Left cardiac atrium (tissue), 4 donors: ENCODE results near the gene KRT75. TPM values are rescaled to one million over a fixed set of nuclear protein-coding genes. Genes with fewer than 3 reads are reported as not detected.
"Not testable (repeated sequence)": the region's sequence is repeated elsewhere in the genome, so short reads cannot be mapped to it uniquely, and the experiment has no call there.

Experiments used
- ATAC-seq, 2 donors: fragments of 200-7000 bp; cut with Tn5 transposase; one replicate each; pipeline ENCODE4 v1.9.1; 2020; ENCODE audit warnings: mild to moderate bottlenecking in 2 of 2, moderate library complexity in 2 of 2
- DNase-seq: peaks from one replicate; pipeline ENCODE4 v3.0.0-alpha.2; 2020
- intact Hi-C, 2 donors: fragments of 100-400 bp; cut with DNase I; formaldehyde crosslinking; loops; one replicate each; pipeline versions ENCODE4 v1.14.1 to v1.15.1; 2022 to 2023
- total RNA-seq, 2 donors: library from RNA; stranded (reverse); fragmentation: NEBNext Ultra II Directional; extraction: Animal tissue kit (Norgen Biotek cat#: 25700); gene quantifications; one replicate each; pipeline ENCODE4 v1.2.1, GENCODE V29; 2021
- donor health status: DM: no; HTN: yes; CAD: no.
- donor health status: DM: no; HTN: yes; CAD: no; lungs with severe emphysema.
- donor health status: DM: yes; HTN: yes; CAD: no.
- donor health status: Dilated cardiomyopathy.

Gene KRT75
- total RNA-seq, 2 donors from 2014 or later: not detected

- intact Hi-C loops: no loop called here
- ATAC-seq: peak in 1 of 2 donors; percentile 50
Observed at GRCh38 chr12:52423035-52423434, 11.1 kb downstream of the KRT75 start.

GRCh38 chr12:52419656-52420055, 14.5 kb downstream of the KRT75 start:
- intact Hi-C loops: no loop called here
- DNase-seq: no peak
- ATAC-seq: no peak

More at GRCh38 chr12:52423035-52423434, 11.1 kb downstream of the KRT75 start:
- no peak for DNase-seq

- intact Hi-C loops: no loop called here
- ATAC-seq (no peak), DNase-seq (no peak)
Observed at GRCh38 chr12:52418576-52419110, 15.5 kb downstream of the KRT75 start.

- intact Hi-C loops: no loop called here
- DNase-seq: no peak
- no peak for ATAC-seq
Observed at GRCh38 chr12:52417740-52418139, 16.4 kb downstream of the KRT75 start.

- no peak for DNase-seq
- intact Hi-C loops: no loop called here
- ATAC-seq: peak in 1 of 2 donors; percentile 60
Observed at GRCh38 chr12:52416795-52417194, 17.4 kb downstream of the KRT75 start.

- peak; percentile 46 for DNase-seq
- intact Hi-C loops: no loop called here
- ATAC-seq: peak; percentile 89
Observed at GRCh38 chr12:52415870-52416750, 18.1 kb downstream of the KRT75 start.

GRCh38 chr12:52414936-52415335, 19.2 kb downstream of the KRT75 start:
- no peak for ATAC-seq
- DNase-seq: no peak
- intact Hi-C loops: no loop called here

- intact Hi-C loops: no loop called here
- DNase-seq (no peak), ATAC-seq (no peak)
Observed at GRCh38 chr12:52413782-52414345, 20.3 kb downstream of the KRT75 start.

GRCh38 chr12:52413202-52413601, 21.0 kb downstream of the KRT75 start:
- intact Hi-C loops: no loop called here

GRCh38 chr12:52411815-52412214, 22.4 kb downstream of the KRT75 start:
- DNase-seq: no peak
- intact Hi-C loops: no loop called here
- no peak for ATAC-seq

More at GRCh38 chr12:52413202-52413601, 21.0 kb downstream of the KRT75 start:
- ATAC-seq (no peak), DNase-seq (no peak)

GRCh38 chr12:52410589-52411248, 23.5 kb downstream of the KRT75 start:
- ATAC-seq, intact Hi-C loops, DNase-seq: not testable (repeated sequence)

GRCh38 chr12:52407918-52408317, 26.3 kb downstream of the KRT75 start:
- intact Hi-C loops: no loop called here
- no peak for DNase-seq

GRCh38 chr12:52405922-52406385, 28.2 kb downstream of the KRT75 start, which contains the start of gene KRT82:
Gene KRT82, minus strand, starts transcription at chr12:52406335. Its CDS starts 58 bp downstream, at chr12:52406277.
- no peak for ATAC-seq
- no peak for DNase-seq
- intact Hi-C loops: no loop called here

More at GRCh38 chr12:52407918-52408317, 26.3 kb downstream of the KRT75 start:
- no peak for ATAC-seq

- intact Hi-C loops: no loop called here
- DNase-seq: no peak
- no peak for ATAC-seq
Observed at GRCh38 chr12:52404951-52405350, 29.2 kb downstream of the KRT75 start.

GRCh38 chr12:52403561-52403960, 30.6 kb downstream of the KRT75 start:
- ATAC-seq (no peak), DNase-seq (no peak)
- intact Hi-C loops: no loop called here

- intact Hi-C loops: no loop called here
- ATAC-seq (no peak), DNase-seq (no peak)
Observed at GRCh38 chr12:52402873-52403540, 31.2 kb downstream of the KRT75 start.

GRCh38 chr12:52402377-52402776, 31.8 kb downstream of the KRT75 start:
- ATAC-seq (no peak), DNase-seq (no peak)
- intact Hi-C loops: no loop called here

GRCh38 chr12:52401926-52402325, 32.2 kb downstream of the KRT75 start:
- DNase-seq (no peak), ATAC-seq (no peak)
- intact Hi-C loops: no loop called here

- DNase-seq: no peak
- no peak for ATAC-seq
- intact Hi-C loops: no loop called here
Observed at GRCh38 chr12:52401526-52401925, 32.6 kb downstream of the KRT75 start.
